Body of pancreas (tissue), 4 donors: ENCODE data around the gene CNIH1. TPM values are rescaled to one million over a fixed set of nuclear protein-coding genes. Genes with fewer than 3 reads are reported as not detected.
"Not testable (repeated sequence)": the region's sequence is repeated elsewhere in the genome, so short reads cannot be mapped to it uniquely, and the experiment has no call there.

ENCODE experiments used
- ATAC-seq: fragments of 150-250 bp; one replicate; pipeline ENCODE4 v1.9.1; 2016
- DNase-seq, 4 donors: peaks; one replicate each; pipeline ENCODE4 v3.0.0-alpha.2; 2019
- H3K27ac ChIP-seq, 4 donors: fragments of 200-600 bp; sonication (generic); 1 replicate in 3 of 4; 2 replicates in 1 of 4; pipeline versions ENCODE4 v1.5.1 to v1.6.1; 2016 to 2019; ENCODE audit warnings: mild to moderate bottlenecking in 1 of 4, mixed read lengths in 1 of 4, moderate library complexity in 1 of 4
- H3K27me3 ChIP-seq, 2 donors: fragments of 200-600 bp; sonication (generic); one replicate each; pipeline ENCODE4 v1.6.0; 2016; ENCODE audit warnings: mild to moderate bottlenecking in 1 of 2
- H3K36me3 ChIP-seq, 2 donors: fragments of 200-600 bp; sonication (generic); replicated peaks in 1 of 2; 2 replicates each; pipeline ENCODE4 v1.5.1; 2016; ENCODE audit warnings: low read depth in 2 of 2; ENCODE audit not compliant: insufficient read depth in 1 of 2
- H3K4me1 ChIP-seq: fragments of 200-600 bp; sonication (generic); one replicate; pipeline ENCODE4 v1.6.0; 2016
- H3K4me3 ChIP-seq, 2 donors: fragments of 200-600 bp; sonication (generic); 1 replicate in 1 of 2; 2 replicates in 1 of 2; pipeline ENCODE4 v1.5.1; 2016 to 2019
- H3K9me3 ChIP-seq, 3 donors: fragments of 200-600 bp; sonication (generic); 1 replicate in 2 of 3; 2 replicates in 1 of 3; pipeline ENCODE4 v1.5.1; 2016
- POLR2A ChIP-seq, 3 donors: fragments of 450-650 bp; IDR thresholded peaks; one replicate each; pipeline ENCODE4 v1.6.1; 2016; ENCODE audit warnings: antibody characterized with exemption in 3 of 3, mild to moderate bottlenecking in 2 of 3
- WGBS, 2 donors: methylation state at CpG; one replicate each; pipeline ENCODE4 v1.1.5; 2017; 5-methylcytosine and 5-hydroxymethylcytosine counted together
- intact Hi-C: fragments of 100-400 bp; cut with DNase I; formaldehyde crosslinking; loops from one replicate; pipeline ENCODE4 v1.15.1; 2023
- total RNA-seq, 2 donors: library from RNA; depleted of rRNA; stranded (reverse); fragments of >200 nt; gene quantifications; one replicate each; pipeline ENCODE4 v1.1.0, GENCODE V29; 2016
- TF ChIP-seq, protein P1 (sequence below), 7 experiments: fragments of 450-650 bp in 4 of 7; fragments of 200-600 bp in 3 of 7; sonication (generic) in 3 of 7; IDR thresholded peaks; one replicate each; pipeline ENCODE4 v1.5.1; 2016 to 2019; ENCODE audit warnings: antibody characterized with exemption in 7 of 7

The CNIH1 gene
- total RNA-seq, 2 donors from 2014 or later, result 15.2 to 18.2 TPM

DNA sequence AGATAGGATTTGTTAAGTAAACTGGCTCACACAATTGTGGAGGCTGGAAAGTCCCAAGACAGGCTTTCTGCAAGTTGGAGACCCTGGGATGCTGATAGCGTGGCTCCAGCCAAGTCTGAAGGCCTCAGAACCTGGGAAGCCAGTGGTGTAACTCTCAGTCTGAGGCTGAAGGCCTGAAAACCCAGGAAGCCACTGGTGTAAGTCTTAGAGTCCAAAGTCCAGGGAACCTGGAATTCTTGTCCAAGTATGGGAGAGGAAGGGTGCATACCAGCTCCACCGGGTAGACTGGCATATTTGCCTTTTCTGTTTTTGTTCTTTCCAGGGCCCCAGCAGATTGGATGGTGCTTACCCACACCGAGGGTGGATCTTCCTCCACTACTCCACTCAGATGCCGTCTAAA is 29.5 kb upstream of the CNIH1 start:
- Histone ChIP-seq H3K27ac (no peak overlapping the region), H3K9me3 (peaks cover 0 to 9% (median 0%) of the 10 kb centered on the region in 3 donors), H3K4me3 (no peak overlapping the region), H3K4me1 (peaks cover 25% of the 10 kb centered on the region), H3K27me3 (no peaks in the 10 kb centered on the region), H3K36me3 (no peaks in the 10 kb centered on the region)
- ATAC-seq (peak; percentile 59), DNase-seq (peak in 2 of 4 donors; percentile 27 to 37)
- 62 to 78% methylated on average over 4 of the region's 4 CpGs for WGBS, 2 donors
- no peak for TF ChIP-seq POLR2A (IDR thresholded peaks at IDR 0.05)
- TF ChIP-seq, protein P1, sequence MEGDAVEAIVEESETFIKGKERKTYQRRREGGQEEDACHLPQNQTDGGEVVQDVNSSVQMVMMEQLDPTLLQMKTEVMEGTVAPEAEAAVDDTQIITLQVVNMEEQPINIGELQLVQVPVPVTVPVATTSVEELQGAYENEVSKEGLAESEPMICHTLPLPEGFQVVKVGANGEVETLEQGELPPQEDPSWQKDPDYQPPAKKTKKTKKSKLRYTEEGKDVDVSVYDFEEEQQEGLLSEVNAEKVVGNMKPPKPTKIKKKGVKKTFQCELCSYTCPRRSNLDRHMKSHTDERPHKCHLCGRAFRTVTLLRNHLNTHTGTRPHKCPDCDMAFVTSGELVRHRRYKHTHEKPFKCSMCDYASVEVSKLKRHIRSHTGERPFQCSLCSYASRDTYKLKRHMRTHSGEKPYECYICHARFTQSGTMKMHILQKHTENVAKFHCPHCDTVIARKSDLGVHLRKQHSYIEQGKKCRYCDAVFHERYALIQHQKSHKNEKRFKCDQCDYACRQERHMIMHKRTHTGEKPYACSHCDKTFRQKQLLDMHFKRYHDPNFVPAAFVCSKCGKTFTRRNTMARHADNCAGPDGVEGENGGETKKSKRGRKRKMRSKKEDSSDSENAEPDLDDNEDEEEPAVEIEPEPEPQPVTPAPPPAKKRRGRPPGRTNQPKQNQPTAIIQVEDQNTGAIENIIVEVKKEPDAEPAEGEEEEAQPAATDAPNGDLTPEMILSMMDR (IDR thresholded peaks at IDR 0.05), result no peak
- intact Hi-C loops, result no loop called here

DNA sequence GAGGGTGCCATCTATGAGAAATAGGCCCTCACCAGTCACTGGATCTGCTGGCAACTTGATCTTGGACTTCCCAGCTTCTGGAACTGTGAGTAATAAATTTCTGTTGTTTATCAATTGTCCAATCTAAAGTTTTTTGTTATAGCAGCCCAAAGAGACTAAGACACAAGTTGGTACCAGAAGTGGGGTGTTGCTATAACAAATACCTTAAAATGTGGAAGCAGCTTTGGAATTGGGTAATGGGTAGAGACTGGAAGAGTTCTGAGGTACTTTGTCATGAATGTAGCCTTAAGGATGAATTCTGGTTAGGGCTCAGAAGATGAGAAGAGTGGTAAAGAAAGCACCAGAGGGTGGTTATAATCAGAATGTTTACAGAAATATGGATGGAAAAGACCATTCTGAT is 26.1 kb upstream of the CNIH1 start:
- peaks cover 20% of the 10 kb centered on the region for H3K4me1 ChIP-seq
- no peak for DNase-seq
- no peak overlapping the region for H3K4me3 ChIP-seq
- H3K27ac ChIP-seq, result no peak overlapping the region
- H3K36me3 ChIP-seq, result no peaks in the 10 kb centered on the region
- H3K27me3 ChIP-seq, result peaks cover 0 to 6% of the 10 kb centered on the region in 2 donors
- ATAC-seq, result no peak
- peaks cover 0 to 9% (median 0%) of the 10 kb centered on the region in 3 donors for H3K9me3 ChIP-seq
- TF ChIP-seq POLR2A (IDR thresholded peaks at IDR 0.05), result no peak
- TF ChIP-seq, protein P1 (IDR thresholded peaks at IDR 0.05), result no peak
- intact Hi-C loops, result no loop called here

DNA sequence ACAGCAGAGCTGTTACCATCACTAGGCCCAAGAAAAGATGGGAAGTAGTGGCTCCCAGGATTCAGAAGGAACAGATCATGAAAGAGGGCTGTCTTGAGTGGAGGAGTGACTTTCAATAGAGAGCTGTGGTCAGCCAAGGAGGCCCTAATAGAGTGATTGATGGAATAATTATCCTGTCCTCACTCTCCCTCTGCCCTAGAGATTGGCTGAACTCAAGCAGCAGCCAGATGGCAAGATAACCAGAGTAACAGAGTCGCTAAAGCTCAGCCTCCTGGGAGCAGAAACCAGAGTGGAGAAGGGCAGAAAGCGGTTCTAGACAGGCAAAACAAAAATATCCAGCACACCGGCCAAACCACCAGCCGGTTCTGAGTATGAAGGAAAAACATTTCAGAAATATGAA is 24.5 kb upstream of the CNIH1 start:
- peaks cover 0 to 10% of the 10 kb centered on the region in 2 donors for H3K27me3 ChIP-seq
- intact Hi-C loops, result no loop called here
- ATAC-seq (no peak), DNase-seq (no peak)
- H3K9me3 ChIP-seq, result peaks cover 0 to 9% (median 0%) of the 10 kb centered on the region in 3 donors
- no peak overlapping the region for H3K27ac ChIP-seq
- peaks cover 4% of the 10 kb centered on the region for H3K4me1 ChIP-seq
- no peak for TF ChIP-seq POLR2A (IDR thresholded peaks at IDR 0.05)
- TF ChIP-seq, protein P1 (IDR thresholded peaks at IDR 0.05), result no peak
- no peaks in the 10 kb centered on the region for H3K36me3 ChIP-seq
- H3K4me3 ChIP-seq, result no peak overlapping the region
- WGBS, 2 donors, result 80 to 87% methylated on average over 4 of the region's 4 CpGs

DNA sequence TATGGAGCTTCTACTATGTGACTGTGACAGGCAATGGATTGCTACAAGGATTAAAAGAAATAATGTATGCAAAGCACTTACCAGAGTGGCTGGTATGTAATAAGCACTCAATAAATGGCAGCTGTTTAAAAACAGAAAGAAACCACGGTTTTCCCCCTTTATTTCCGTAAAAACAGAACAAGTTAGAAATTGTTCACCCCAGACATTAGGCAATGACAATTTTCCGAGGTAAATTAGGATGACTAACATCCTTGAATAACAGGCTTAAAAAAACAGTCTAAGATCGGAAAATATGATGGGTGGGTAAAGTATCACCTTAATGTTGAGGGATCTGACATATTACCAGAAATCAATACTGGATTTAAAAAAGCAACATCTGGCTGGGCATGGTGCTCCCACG is 20.9 kb upstream of the CNIH1 start:
- H3K27ac ChIP-seq, result no peak overlapping the region
- H3K27me3 ChIP-seq, result peaks cover 0 to 10% of the 10 kb centered on the region in 2 donors
- no peaks in the 10 kb centered on the region for H3K4me1 ChIP-seq
- H3K9me3 ChIP-seq, result peaks cover 0 to 10% (median 0%) of the 10 kb centered on the region in 3 donors
- DNase-seq (no peak), ATAC-seq (no peak)
- intact Hi-C loops, result no loop called here
- no peaks in the 10 kb centered on the region for H3K36me3 ChIP-seq
- 54 to 70% methylated on average over 5 of the region's 5 CpGs for WGBS, 2 donors
- no peak overlapping the region for H3K4me3 ChIP-seq
- TF ChIP-seq, protein P1 (IDR thresholded peaks at IDR 0.05), result no peak
- TF ChIP-seq POLR2A (IDR thresholded peaks at IDR 0.05), result no peak

DNA sequence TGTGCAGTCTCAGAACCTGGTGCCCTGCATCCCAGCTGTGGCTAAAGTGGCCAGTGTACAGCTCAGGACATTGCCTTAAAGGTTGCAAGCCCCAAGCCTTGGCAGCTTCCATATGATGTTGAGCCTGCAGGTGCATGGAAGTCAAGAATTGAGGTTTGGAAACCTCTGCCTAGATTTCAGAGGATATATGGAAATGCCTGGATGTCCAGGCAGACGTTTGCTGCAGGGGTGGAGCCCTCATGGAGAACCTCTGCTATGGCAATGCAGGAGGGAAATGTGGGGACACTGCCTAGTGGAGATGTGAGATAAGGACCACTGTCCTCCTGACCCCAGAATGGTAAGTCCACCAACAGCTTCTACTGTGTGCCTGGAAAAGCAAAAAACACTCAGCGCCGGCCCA is 17.9 kb upstream of the CNIH1 start:
- H3K9me3 ChIP-seq, result peaks cover 0 to 8% (median 0%) of the 10 kb centered on the region in 3 donors
- no peaks in the 10 kb centered on the region for H3K4me1 ChIP-seq
- peaks cover 0 to 18% of the 10 kb centered on the region in 2 donors for H3K27me3 ChIP-seq
- no peak for ATAC-seq
- no peak for DNase-seq
- H3K4me3 ChIP-seq, result no peak overlapping the region
- intact Hi-C loops, result no loop called here
- TF ChIP-seq, protein P1 (IDR thresholded peaks at IDR 0.05), result no peak
- no peak for TF ChIP-seq POLR2A (IDR thresholded peaks at IDR 0.05)
- H3K27ac ChIP-seq, result no peak overlapping the region
- 72 to 88% methylated on average over 3 of the region's 3 CpGs for WGBS, 2 donors
- H3K36me3 ChIP-seq, result no peaks in the 10 kb centered on the region

DNA sequence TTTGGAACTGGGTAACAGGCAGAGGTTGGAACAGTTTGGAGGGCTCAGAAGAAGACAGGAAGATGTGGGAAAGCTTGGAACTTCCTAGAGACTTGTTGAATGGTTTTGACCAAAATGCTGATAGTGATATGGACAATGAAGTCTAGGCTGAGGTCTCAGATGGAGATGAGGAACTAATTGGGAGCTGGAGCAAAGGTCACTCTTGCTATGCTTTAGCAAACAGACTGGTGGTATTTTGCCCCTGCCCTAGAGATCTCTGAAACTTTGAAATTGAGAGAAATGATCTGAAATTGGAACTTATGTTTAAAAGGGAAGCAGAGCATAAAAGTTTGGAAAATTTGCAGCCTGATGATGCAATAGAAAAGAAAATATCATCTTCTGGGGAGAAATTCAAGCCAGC is 17.4 kb upstream of the CNIH1 start:
- H3K27ac ChIP-seq, result not testable (repeated sequence)

More for the DNA sequence above, 17.4 kb upstream of the CNIH1 start:
- intact Hi-C loops, H3K4me3 ChIP-seq, H3K9me3 ChIP-seq, H3K4me1 ChIP-seq, DNase-seq, ATAC-seq, H3K36me3 ChIP-seq: not testable (repeated sequence)
- H3K27me3 ChIP-seq, result peaks cover 0 to 22% of the 10 kb centered on the region in 2 donors
